HepG2 (cell line): ENCODE measurements around the gene TUBB4B. TPM values are rescaled to one million over a fixed set of nuclear protein-coding genes. Genes with fewer than 3 reads are reported as not detected.

Experiments used
- ATF7 ChIP-seq, 2 experiments: fragments of 450-650 bp in 1 of 2; sonication (generic) in 1 of 2; formaldehyde crosslinking in 1 of 2; IDR thresholded peaks; 2 replicates each; pipeline versions ENCODE4 v1.4.0 to v1.6.1; 2016 to 2020; ENCODE audit warnings: antibody characterized with exemption in 1 of 2, mild to moderate bottlenecking in 1 of 2, missing genetic modification reagents in 1 of 2
- ATF7-NPFF ChIP-seq: sonication (generic); formaldehyde crosslinking; IDR thresholded peaks from 2 replicates; pipeline ENCODE4 v1.8.1; 2023; ENCODE audit warnings: mild to moderate bottlenecking, low read depth, missing genetic modification reagents, moderate library complexity
- CBFB ChIP-seq: sonication (generic); formaldehyde crosslinking; IDR thresholded peaks from 2 replicates; pipeline ENCODE4 v1.4.0; 2020; ENCODE audit warnings: missing genetic modification reagents
- GABPA ChIP-seq, 2 experiments: IDR thresholded peaks; 2 replicates each; pipeline ENCODE4 v1.6.1; 2011 to 2016; ENCODE audit warnings: low read depth in 2 of 2, low read length in 1 of 2, missing biosample characterization in 1 of 2, missing genetic modification characterization in 1 of 2
- POLR2AphosphoS2 ChIP-seq: IDR thresholded peaks from 2 replicates; pipeline ENCODE4 v1.6.1; 2011; ENCODE audit warnings: low read depth, low read length, improper control_type of control experiment
- RFX5 ChIP-seq: IDR thresholded peaks from 2 replicates; pipeline ENCODE4 v1.6.1; 2011; ENCODE audit warnings: low read depth, low read length, improper control_type of control experiment
- SAP130 ChIP-seq: IDR thresholded peaks from 2 replicates; pipeline ENCODE4 v1.6.1; 2016; ENCODE audit warnings: low read depth
- SOX5 ChIP-seq: IDR thresholded peaks from 2 replicates; pipeline ENCODE4 v1.6.1; 2016; ENCODE audit warnings: borderline replicate concordance
- TCF7 ChIP-seq: sonication (generic); IDR thresholded peaks from 2 replicates; pipeline ENCODE4 v1.6.1; 2016; ENCODE audit warnings: antibody characterized with exemption, low read depth
- YEATS2 ChIP-seq: sonication (generic); formaldehyde crosslinking; IDR thresholded peaks from 2 replicates; pipeline ENCODE4 v1.4.0; 2020; ENCODE audit warnings: missing genetic modification reagents, borderline replicate concordance
- ZFP62 ChIP-seq: sonication (generic); formaldehyde crosslinking; IDR thresholded peaks from 2 replicates; pipeline ENCODE4 v1.4.0; 2020; ENCODE audit warnings: missing genetic modification reagents
- ZIK1 ChIP-seq: sonication (generic); formaldehyde crosslinking; IDR thresholded peaks from 2 replicates; pipeline ENCODE4 v1.5.0; 2020; ENCODE audit warnings: mild to moderate bottlenecking, low read depth, missing genetic modification reagents, borderline replicate concordance
- ZNF383 ChIP-seq: sonication (generic); formaldehyde crosslinking; IDR thresholded peaks from 2 replicates; pipeline ENCODE4 v1.4.0; 2020; ENCODE audit warnings: missing genetic modification reagents, mild to moderate bottlenecking, borderline replicate concordance
- ZNF549 ChIP-seq: sonication (generic); formaldehyde crosslinking; IDR thresholded peaks from 2 replicates; pipeline ENCODE4 v1.5.0; 2020; ENCODE audit warnings: missing genetic modification reagents
- ZNF609 ChIP-seq: sonication (generic); formaldehyde crosslinking; IDR thresholded peaks from 2 replicates; pipeline ENCODE4 v1.4.0; 2020; ENCODE audit warnings: mild to moderate bottlenecking, missing genetic modification reagents, borderline replicate concordance
- ZNF777 ChIP-seq: sonication (generic); formaldehyde crosslinking; IDR thresholded peaks from 2 replicates; pipeline ENCODE4 v1.4.0; 2020; ENCODE audit warnings: missing genetic modification reagents
- ZSCAN22 ChIP-seq: sonication (generic); formaldehyde crosslinking; IDR thresholded peaks from 2 replicates; pipeline ENCODE4 v1.4.0; 2020; ENCODE audit warnings: mild to moderate bottlenecking, missing genetic modification reagents
- ZSCAN31 ChIP-seq: sonication (generic); formaldehyde crosslinking; IDR thresholded peaks from 2 replicates; pipeline ENCODE4 v1.5.0; 2020; ENCODE audit warnings: low read depth, mild to moderate bottlenecking, missing genetic modification reagents
- polyA plus RNA-seq, 8 experiments: library from polyadenylated mRNA; depleted of rRNA in 3 of 8; stranded (reverse) in 7 of 8; unstranded in 1 of 8; fragments of >200 nt; fragmentation: Illumina TruSeq in 4 of 8; extraction: Trizol in 4 of 8; gene quantifications; 2 replicates each; pipeline versions ENCODE4 v1.2.1 to v1.2.3, GENCODE V29; 2011 to 2016; ENCODE audit warnings: low read depth in 4 of 8, missing spikeins in 1 of 8, mixed read lengths in 1 of 8; ENCODE audit not compliant: insufficient read depth in 1 of 8
- total RNA-seq, 5 experiments: library from RNA; depleted of rRNA; stranded (reverse); fragments of >200 nt; fragmentation: Illumina TruSeq; extraction: Trizol; gene quantifications; 2 replicates each; pipeline ENCODE4 v1.2.3, GENCODE V29; 2016; ENCODE audit warnings: low read depth in 1 of 5
- TF ChIP-seq, protein P1 (sequence below): sonication (generic); formaldehyde crosslinking; IDR thresholded peaks from 2 replicates; pipeline ENCODE4 v1.5.0; 2020; ENCODE audit warnings: mild to moderate bottlenecking, missing genetic modification reagents, borderline replicate concordance
- TF ChIP-seq, protein P2 (sequence below): sonication (generic); formaldehyde crosslinking; IDR thresholded peaks from 2 replicates; pipeline ENCODE4 v1.5.0; 2020; ENCODE audit warnings: missing genetic modification reagents

TUBB4B gene
- total and polyA plus RNA-seq, 2 of the 13 experiments (the other 11 are each of a cell fraction or from before 2014, with no cell fraction given): 182 to 412 TPM

- TF ChIP-seq, protein P1, sequence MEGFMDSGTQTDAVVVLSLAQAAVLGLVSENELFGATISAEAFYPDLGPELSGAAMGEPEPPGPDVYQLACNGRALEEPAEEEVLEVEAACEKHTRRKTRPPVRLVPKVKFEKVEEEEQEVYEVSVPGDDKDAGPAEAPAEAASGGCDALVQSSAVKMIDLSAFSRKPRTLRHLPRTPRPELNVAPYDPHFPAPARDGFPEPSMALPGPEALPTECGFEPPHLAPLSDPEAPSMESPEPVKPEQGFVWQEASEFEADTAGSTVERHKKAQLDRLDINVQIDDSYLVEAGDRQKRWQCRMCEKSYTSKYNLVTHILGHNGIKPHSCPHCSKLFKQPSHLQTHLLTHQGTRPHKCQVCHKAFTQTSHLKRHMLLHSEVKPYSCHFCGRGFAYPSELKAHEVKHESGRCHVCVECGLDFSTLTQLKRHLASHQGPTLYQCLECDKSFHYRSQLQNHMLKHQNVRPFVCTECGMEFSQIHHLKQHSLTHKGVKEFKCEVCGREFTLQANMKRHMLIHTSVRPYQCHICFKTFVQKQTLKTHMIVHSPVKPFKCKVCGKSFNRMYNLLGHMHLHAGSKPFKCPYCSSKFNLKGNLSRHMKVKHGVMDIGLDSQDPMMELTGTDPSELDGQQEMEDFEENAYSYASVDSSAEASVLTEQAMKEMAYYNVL (CRISPR knock-in tag): peak; percentile 67
- TF ChIP-seq YEATS2 (CRISPR knock-in tag): peak; percentile 4; the same call in 1 of the 2 replicates
- TF ChIP-seq SOX5 (CRISPR knock-in tag): peak; percentile 34; the same call in 1 of the 2 replicates
- TF ChIP-seq SAP130 (CRISPR knock-in tag): peak; percentile 89
- TF ChIP-seq ATF7 (IDR thresholded peaks at IDR 0.05): no peak
- 0 out of 2 replicates have a peak, but pooled peaks have one; percentile 43 for TF ChIP-seq ATF7 (CRISPR knock-in tag; IDR thresholded peaks at IDR 0.05)
- no peak for TF ChIP-seq CBFB (CRISPR knock-in tag)
- no peak; the same call in none of the 2 replicates for TF ChIP-seq ZNF777 (CRISPR knock-in tag)
- TF ChIP-seq ZNF383 (CRISPR knock-in tag): peak; percentile 33; the same call in 1 of the 2 replicates
- TF ChIP-seq TCF7: no peak
- TF ChIP-seq ATF7-NPFF (CRISPR knock-in tag): peak; percentile 70
- 0 out of 2 replicates have a peak, but pooled peaks have one; percentile 19 for TF ChIP-seq ZSCAN22
- peak; percentile 82 for TF ChIP-seq ZIK1 (CRISPR knock-in tag)
- no peak for TF ChIP-seq GABPA (IDR thresholded peaks at IDR 0.05; ENCODE audit: low read depth, low read length)
- TF ChIP-seq GABPA (CRISPR knock-in tag; IDR thresholded peaks at IDR 0.05; ENCODE audit: low read depth): peak; percentile 76
- no peak for TF ChIP-seq POLR2AphosphoS2
- no peak for TF ChIP-seq RFX5
- TF ChIP-seq, protein P2, sequence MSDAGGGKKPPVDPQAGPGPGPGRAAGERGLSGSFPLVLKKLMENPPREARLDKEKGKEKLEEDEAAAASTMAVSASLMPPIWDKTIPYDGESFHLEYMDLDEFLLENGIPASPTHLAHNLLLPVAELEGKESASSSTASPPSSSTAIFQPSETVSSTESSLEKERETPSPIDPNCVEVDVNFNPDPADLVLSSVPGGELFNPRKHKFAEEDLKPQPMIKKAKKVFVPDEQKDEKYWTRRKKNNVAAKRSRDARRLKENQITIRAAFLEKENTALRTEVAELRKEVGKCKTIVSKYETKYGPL (CRISPR knock-in tag): no peak
- no peak for TF ChIP-seq ZNF549 (CRISPR knock-in tag)
- no peak for TF ChIP-seq ZFP62
- TF ChIP-seq ZNF609 (CRISPR knock-in tag): 0 out of 2 replicates have a peak, but pooled peaks have one; percentile 22
- TF ChIP-seq ZSCAN31 (CRISPR knock-in tag): peak; percentile 1; the same call in 1 of the 2 replicates
Observed at GRCh38 chr9:137217276-137218211, 23.5 kb upstream of the TUBB4B start (continued).
